SK-N-SH (cell line): ENCODE data around the gene EIF2B5.

Experiments used
- IRF3 ChIP-seq: fragments of 150-350 bp; IDR thresholded peaks from 2 replicates; pipeline ENCODE4 v1.6.1; 2016; ENCODE audit warnings: mild to moderate bottlenecking, low read depth, low read length
- RAD21 ChIP-seq: IDR thresholded peaks from 2 replicates; pipeline ENCODE4 v1.6.1; 2012; ENCODE audit warnings: mild to moderate bottlenecking, low read length

DNA sequence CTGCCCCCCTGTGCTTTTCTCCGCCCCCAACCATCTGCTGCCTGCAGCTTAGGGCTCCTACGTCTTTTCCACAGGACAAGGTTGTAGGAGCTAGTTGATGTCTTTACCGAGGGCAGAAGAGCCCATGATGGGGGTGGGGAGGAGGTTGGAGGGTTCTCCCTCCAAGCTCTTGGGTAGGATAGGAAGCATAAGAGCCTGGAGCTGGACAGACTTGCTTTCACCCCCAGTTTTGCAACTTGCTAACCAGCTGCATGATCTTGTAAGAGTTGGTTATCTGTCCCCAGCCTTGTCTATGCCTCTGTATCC is 51.7 kb downstream of the EIF2B5 start:
- TF ChIP-seq IRF3 = no peak
- TF ChIP-seq RAD21 = no peak
